Measurements from ENCODE around the gene CACNA1G. TPM values are rescaled to one million over a fixed set of nuclear protein-coding genes. Genes with fewer than 3 reads are reported as not detected.

CACNA1G gene
- total RNA-seq, 1 donor from 2014 or later: 0.13 TPM

GRCh38 chr17:50621574-50622031, 61.1 kb downstream of the CACNA1G start:
- intact Hi-C loops (cut with DNase I): no loop called here
- DNase-seq (ENCODE audit: low spot score): no peak

- DNase-seq (ENCODE audit: low spot score): no peak
- intact Hi-C loops (cut with DNase I): no loop called here
These were observed 63.9 kb downstream of the CACNA1G start for GRCh38 chr17:50624321-50624934.

DNA sequence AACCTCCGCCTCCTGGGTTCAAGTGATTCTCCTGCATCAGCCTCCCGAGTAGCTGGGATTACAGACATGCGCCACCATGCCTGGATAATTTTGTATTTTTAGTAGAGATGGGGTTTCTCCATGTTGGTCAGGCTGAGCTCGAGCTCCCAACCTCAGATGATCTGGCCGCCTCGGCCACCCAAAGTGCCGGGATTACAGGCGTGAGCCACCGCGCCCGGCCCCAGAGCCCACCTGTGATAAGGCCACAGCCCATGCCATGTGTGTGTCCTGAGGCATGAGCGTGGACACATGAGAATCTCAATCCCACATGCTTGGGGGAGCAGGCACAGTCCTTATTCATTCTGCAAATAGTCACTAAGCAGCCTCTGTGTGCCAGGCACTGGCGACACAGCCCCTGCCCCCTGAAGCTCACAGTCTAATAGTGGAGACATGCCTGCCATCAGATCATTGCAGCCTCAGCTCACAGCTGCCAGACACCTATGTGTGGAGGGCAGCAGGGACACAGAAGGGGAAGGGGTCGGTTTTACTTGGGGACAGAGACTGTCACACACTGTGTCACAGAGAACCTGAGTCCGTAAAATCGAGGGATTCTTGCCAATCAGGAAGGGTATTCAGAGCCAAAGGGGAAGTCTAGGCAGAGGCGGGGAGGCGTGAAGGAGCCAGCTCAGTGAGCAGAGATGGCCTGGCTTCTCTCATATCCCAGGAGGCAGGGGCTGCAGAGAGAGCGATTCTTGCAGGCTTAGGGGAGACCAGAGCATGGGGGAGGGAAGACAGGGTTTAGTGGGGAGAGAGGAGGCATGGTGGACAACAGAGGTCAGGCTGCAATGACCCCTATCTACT, 64.7 kb downstream of the CACNA1G start:
- DNase-seq (ENCODE audit: low spot score): no peak
- intact Hi-C loops (cut with DNase I): loop anchor here (5.0 kb wide), 1 partner anchor 143 kb away; no protein-coding TSS in a partner anchor

GRCh38 chr17:50626037-50626574, 65.6 kb downstream of the CACNA1G start:
- intact Hi-C loops (cut with DNase I): loop anchor here (2.0 to 5.0 kb wide), 2 partner anchors 75 to 144 kb away; no protein-coding TSS in a partner anchor
- no peak for DNase-seq (ENCODE audit: low spot score)

GRCh38 chr17:50627036-50627781, 66.7 kb downstream of the CACNA1G start:
- intact Hi-C loops (cut with DNase I): loop anchor here (2.0 to 5.0 kb wide), 2 partner anchors 76 to 145 kb away; no protein-coding TSS in a partner anchor
- DNase-seq (ENCODE audit: low spot score): no peak

GRCh38 chr17:50627782-50628601, 67.5 kb downstream of the CACNA1G start:
- intact Hi-C loops (cut with DNase I): loop anchor here (2.0 to 5.0 kb wide), 2 partner anchors 77 to 146 kb away; no protein-coding TSS in a partner anchor
- DNase-seq (ENCODE audit: low spot score): no peak

DNA sequence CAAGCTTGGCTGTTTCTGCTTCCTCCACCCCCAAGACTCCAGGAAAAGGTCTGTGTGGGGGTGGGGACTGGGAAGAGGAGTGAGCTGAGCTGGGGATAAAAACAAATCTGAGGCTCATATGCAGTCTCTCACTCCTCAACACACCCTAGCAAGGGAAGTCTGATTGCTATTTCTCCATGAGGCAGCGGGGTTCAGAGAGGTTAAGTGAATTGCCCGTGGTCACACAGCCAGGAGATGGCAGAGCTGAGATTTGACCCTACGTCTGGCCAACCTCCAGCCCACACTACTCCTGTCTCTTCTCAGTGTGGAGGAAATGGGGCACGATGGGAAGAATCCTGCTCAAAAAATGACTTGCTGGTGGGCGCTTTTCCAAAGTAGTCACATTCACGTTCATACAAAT, 69.4 kb downstream of the CACNA1G start:
- no peak for DNase-seq (ENCODE audit: low spot score)
- intact Hi-C loops (cut with DNase I): loop anchor here (2.0 to 5.0 kb wide), 2 partner anchors 51 to 148 kb away; no protein-coding TSS in a partner anchor

DNA sequence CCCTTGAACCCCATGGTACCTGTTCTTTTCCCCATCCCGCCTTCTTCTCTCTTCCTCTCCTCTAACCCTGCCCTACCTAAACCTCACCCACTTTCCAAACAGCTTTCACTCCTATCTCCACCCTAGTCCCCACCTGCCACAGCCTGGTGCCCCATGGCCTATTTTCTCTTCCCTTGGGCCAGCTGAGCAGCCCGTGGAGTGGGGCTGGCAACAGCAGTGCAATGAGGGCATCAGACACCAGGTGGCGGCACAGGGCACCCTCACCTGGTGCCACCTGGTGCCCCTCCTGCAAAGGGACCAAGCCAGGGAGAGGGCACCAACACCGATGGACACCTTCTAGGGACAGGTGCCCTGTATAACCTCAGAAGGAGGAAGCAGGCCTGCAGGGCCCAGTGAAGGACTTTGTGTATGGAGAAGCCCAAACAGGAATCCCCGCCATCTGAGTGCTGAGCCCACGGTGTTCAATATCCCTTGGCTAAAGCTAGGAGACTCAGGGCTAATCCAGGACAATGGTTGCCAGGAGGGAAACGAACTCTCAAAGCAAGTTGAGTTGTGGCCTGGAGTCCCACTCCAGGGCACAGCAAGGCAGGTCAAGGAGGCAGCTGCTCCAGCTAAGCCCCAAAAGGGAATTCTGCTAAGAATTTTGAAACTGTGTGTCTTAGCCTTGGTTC, 70.1 kb downstream of the CACNA1G start:
- no peak for DNase-seq (ENCODE audit: low spot score)
- intact Hi-C loops (cut with DNase I): loop anchor here (2.0 kb wide), 1 partner anchor 50 kb away; no protein-coding TSS in a partner anchor

GRCh38 chr17:50631195-50631907, 70.8 kb downstream of the CACNA1G start:
- DNase-seq (ENCODE audit: low spot score): no peak

DNA sequence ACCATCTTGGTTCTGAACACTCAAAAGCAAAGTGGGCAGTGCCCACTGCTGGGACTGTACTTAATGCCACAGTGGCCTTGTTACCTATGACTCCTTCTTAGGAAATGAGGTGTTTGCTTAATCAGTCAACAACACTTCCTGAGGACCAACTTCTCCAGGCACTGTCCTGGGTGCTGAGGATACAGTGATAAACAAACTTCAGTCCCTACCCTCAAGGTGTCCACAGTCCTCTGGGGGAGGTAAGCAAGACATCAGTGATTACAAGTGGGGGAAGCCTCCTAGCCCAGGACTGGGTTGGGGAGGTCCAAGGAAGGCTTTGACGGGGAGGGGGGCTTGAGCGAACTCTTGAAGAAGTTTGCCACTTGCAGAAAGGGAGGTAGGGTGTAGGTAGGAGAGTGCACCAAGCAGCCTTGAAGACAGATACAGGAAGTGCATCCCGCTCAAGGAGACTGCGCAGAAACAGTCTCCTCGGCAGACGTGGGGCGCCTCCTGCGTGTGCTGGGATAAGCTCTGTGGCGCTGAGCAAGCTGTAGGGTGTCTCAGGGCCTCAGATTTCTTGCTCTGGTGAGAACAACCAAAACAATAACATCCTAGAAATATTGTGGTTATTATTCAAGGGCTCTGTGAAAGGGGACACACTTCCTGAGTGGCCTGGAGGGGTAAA, 71.5 kb downstream of the CACNA1G start:
- intact Hi-C loops (cut with DNase I): loop anchor here (2.0 kb wide), 1 partner anchor 49 kb away; no protein-coding TSS in a partner anchor
- no peak for DNase-seq (ENCODE audit: low spot score)

More at GRCh38 chr17:50631195-50631907, 70.8 kb downstream of the CACNA1G start:
- intact Hi-C loops (cut with DNase I): loop anchor here (2.0 kb wide), 1 partner anchor 49 kb away; no protein-coding TSS in a partner anchor

DNA sequence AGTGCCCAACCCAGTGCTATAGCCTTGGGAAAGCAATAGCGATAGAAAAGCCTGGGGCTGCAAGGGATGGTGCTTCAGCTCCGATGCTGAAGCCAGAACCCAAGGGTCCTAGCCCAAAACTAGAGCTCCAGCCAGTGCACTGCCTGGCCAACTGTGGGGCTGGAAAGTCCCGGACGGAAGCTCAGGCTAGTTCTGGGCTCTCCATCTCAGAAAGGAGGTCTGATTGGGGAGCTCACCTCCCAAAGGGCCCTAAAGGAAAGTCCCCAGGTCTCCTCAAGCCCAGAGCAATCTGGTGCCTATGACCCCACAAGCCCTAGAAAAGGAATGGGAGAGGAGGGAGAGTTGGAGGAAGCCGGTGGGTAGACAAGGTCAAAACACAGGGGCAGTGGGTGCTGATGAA, 72.1 kb downstream of the CACNA1G start:
- no peak for DNase-seq (ENCODE audit: low spot score)
- intact Hi-C loops (cut with DNase I): no loop called here

GRCh38 chr17:50633683-50634082, 73.2 kb downstream of the CACNA1G start:
- DNase-seq (ENCODE audit: low spot score): no peak
- intact Hi-C loops (cut with DNase I): no loop called here

- intact Hi-C loops (cut with DNase I): no loop called here
These were observed 73.9 kb downstream of the CACNA1G start, which contains the start of gene ABCC3 for GRCh38 chr17:50634224-50634914. TSS of gene ABCC3 (plus strand) at chr17:50634881. CDS start at chr17:50634937, 56 bp downstream.

DNA sequence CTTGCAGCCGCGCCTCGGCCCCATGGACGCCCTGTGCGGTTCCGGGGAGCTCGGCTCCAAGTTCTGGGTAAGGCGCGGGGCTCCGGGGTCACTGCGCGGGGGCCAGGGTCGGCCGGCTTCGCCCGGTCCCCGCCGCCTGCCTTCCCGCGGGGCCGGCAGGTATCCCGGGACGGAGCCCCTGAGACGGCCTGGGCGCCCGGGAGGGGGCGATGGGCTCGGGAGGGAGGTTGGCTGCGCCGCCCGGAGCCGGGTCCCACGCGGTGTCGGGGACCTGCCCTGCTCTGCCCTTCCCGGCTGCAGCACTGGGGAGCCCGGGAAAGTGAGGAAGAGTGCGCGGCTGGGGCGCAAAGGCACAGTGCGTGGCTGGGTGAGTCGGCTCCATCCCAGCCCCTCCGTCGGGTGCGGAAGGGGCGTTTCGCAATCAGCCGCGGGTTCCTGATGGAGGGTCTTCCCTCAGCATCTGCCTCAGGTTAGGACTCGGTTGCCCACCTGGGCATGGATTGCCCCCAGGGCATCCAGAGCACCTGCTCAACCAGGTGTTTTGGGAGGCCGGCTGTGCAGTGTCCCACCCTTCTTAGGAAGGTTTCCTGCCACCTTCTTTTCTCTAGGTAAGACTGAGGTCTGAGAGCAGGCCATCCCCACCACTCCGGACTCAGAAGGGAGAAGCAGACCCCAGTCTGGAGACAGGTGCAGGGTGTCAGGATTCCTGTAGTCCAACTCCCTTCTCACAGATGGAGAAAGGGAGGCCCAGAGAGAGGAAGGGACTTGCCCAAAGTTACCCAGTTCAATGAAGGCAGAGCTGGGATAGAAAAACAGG, 74.6 kb downstream of the CACNA1G start:
- no peak for DNase-seq (ENCODE audit: low spot score)
- intact Hi-C loops (cut with DNase I): no loop called here

More at GRCh38 chr17:50634224-50634914, 73.9 kb downstream of the CACNA1G start, which contains the start of gene ABCC3:
- DNase-seq (ENCODE audit: low spot score): no peak

- intact Hi-C loops (cut with DNase I): no loop called here
- DNase-seq (ENCODE audit: low spot score): no peak
These were observed 75.1 kb downstream of the CACNA1G start for GRCh38 chr17:50635732-50635981.
